Right lobe of liver (tissue), 6 donors: ENCODE results near the gene KLF5. TPM values are rescaled to one million over a fixed set of nuclear protein-coding genes. Genes with fewer than 3 reads are reported as not detected.

Experiments
- ATAC-seq, 4 donors: fragments of 200-7000 bp; cut with Tn5 transposase; one replicate each; pipeline ENCODE4 v1.9.1; 2020; ENCODE audit warnings: mild to moderate bottlenecking in 4 of 4, moderate library complexity in 4 of 4
- DNase-seq, 3 donors: peaks; one replicate each; pipeline ENCODE4 v3.0.0-alpha.2; 2020
- H3K27ac ChIP-seq, 3 donors: fragments of 200-600 bp; one replicate each; pipeline ENCODE4 v1.8.0; 2022
- H3K27me3 ChIP-seq, 2 donors: fragments of 200-600 bp; one replicate each; pipeline ENCODE4 v1.8.0; 2022
- H3K36me3 ChIP-seq, 4 donors: fragments of 200-600 bp; sonication (generic) in 1 of 4; one replicate each; pipeline versions ENCODE4 v1.5.1 to v1.8.0; 2017 to 2022; ENCODE audit warnings: control low read depth in 1 of 4
- H3K4me1 ChIP-seq, 4 donors: fragments of 200-600 bp; sonication (generic) in 1 of 4; one replicate each; pipeline versions ENCODE4 v1.5.1 to v1.8.0; 2017 to 2022; ENCODE audit warnings: control low read depth in 1 of 4
- H3K4me3 ChIP-seq, 3 donors: fragments of 200-600 bp; one replicate each; pipeline ENCODE4 v1.8.0; 2022
- H3K9me3 ChIP-seq, 4 donors: fragments of 200-600 bp; sonication (generic) in 1 of 4; one replicate each; pipeline versions ENCODE4 v1.5.1 to v1.8.0; 2017 to 2022; ENCODE audit warnings: control low read depth in 1 of 4
- CTCF ChIP-seq, 4 donors: fragments of 200-600 bp in 3 of 4; fragments of 450-650 bp in 1 of 4; IDR thresholded peaks; one replicate each; pipeline versions ENCODE4 v1.5.1 to v1.8.0; 2016 to 2022; ENCODE audit warnings: antibody characterized with exemption in 4 of 4, mild to moderate bottlenecking in 2 of 4
- POLR2A ChIP-seq: fragments of 450-650 bp; IDR thresholded peaks from one replicate; pipeline ENCODE4 v1.6.1; 2017; ENCODE audit warnings: antibody characterized with exemption, mild to moderate bottlenecking
- WGBS: methylation state at CpG from one replicate; pipeline ENCODE4 v1.1.6; 2018; ENCODE audit warnings: low coverage, low lambda C conversion rate; ENCODE audit not compliant: insufficient coverage; ENCODE audit errors: missing lambda C conversion rate; 5-methylcytosine and 5-hydroxymethylcytosine counted together
- intact Hi-C, 2 donors: fragments of 100-400 bp; cut with DNase I; formaldehyde crosslinking; loops; one replicate each; pipeline versions ENCODE4 v1.11.2 to v1.14.1; 2022
- total RNA-seq, 6 experiments: library from RNA; depleted of rRNA in 2 of 6; stranded (reverse); fragments of >200 nt in 2 of 6; fragmentation: NEBNext Ultra II Directional in 3 of 6; extraction: Animal tissue kit (Norgen Biotek cat#: 25700) in 3 of 6; gene quantifications; one replicate each; pipeline versions ENCODE4 v1.1.0 to v1.2.4, GENCODE V29; 2016 to 2023
- donor health status: DM: no; HTN: yes; CAD: no.
- donor health status: DM: no; HTN: no; CAD: no.
- donor health status: DM: no; HTN: no; CAD: no.
- donor health status: DM: no; HTN: yes; CAD: no.
- donor health status: DM: no; HTN: yes; CAD: no.

KLF5 gene
- total RNA-seq, 6 experiments from 2014 or later: 0.29 to 4.2 (median 0.74) TPM

- H3K27me3 ChIP-seq: no peaks in the 10 kb centered on the region
- 100% methylated on average over 2 of the region's 2 CpGs for WGBS
- intact Hi-C loops: no loop called here
Observed at GRCh38 chr13:73034901-73035300, 23.9 kb upstream of the KLF5 start.

GRCh38 chr13:73035660-73036059, 23.1 kb upstream of the KLF5 start:
- intact Hi-C loops: no loop called here
- WGBS: 59% methylated on average over 2 of the region's 2 CpGs

More at GRCh38 chr13:73034901-73035300, 23.9 kb upstream of the KLF5 start:
- DNase-seq (no peak), ATAC-seq (no peak)
- no peak overlapping the region for H3K4me3 ChIP-seq
- TF ChIP-seq CTCF (IDR thresholded peaks at IDR 0.05): no peak
- TF ChIP-seq POLR2A: no peak
- H3K9me3 ChIP-seq: no peaks in the 10 kb centered on the region
- H3K36me3 ChIP-seq: no peaks in the 10 kb centered on the region
- no peaks in the 10 kb centered on the region for H3K4me1 ChIP-seq
- no peak overlapping the region for H3K27ac ChIP-seq

GRCh38 chr13:73036566-73036965, 22.2 kb upstream of the KLF5 start:
- no peak for DNase-seq
- H3K4me3 ChIP-seq: no peak overlapping the region
- ATAC-seq: no peak
- intact Hi-C loops: no loop called here
- TF ChIP-seq POLR2A (no peak), CTCF (IDR thresholded peaks at IDR 0.05) (no peak)
- no peaks in the 10 kb centered on the region for H3K36me3 ChIP-seq
- 86% methylated on average over 1 of the region's 4 CpGs for WGBS
- H3K4me1 ChIP-seq: no peaks in the 10 kb centered on the region
- no peaks in the 10 kb centered on the region for H3K9me3 ChIP-seq
- H3K27me3 ChIP-seq: no peaks in the 10 kb centered on the region
- no peak overlapping the region for H3K27ac ChIP-seq

More at GRCh38 chr13:73035660-73036059, 23.1 kb upstream of the KLF5 start:
- TF ChIP-seq CTCF (IDR thresholded peaks at IDR 0.05) (no peak), POLR2A (no peak)
- no peaks in the 10 kb centered on the region for H3K36me3 ChIP-seq
- no peaks in the 10 kb centered on the region for H3K4me1 ChIP-seq
- no peaks in the 10 kb centered on the region for H3K9me3 ChIP-seq
- no peak for ATAC-seq
- H3K27me3 ChIP-seq: no peaks in the 10 kb centered on the region
- H3K27ac ChIP-seq: no peak overlapping the region
- DNase-seq: no peak
- no peak overlapping the region for H3K4me3 ChIP-seq

- Histone ChIP-seq H3K36me3 (no peaks in the 10 kb centered on the region), H3K4me1 (no peaks in the 10 kb centered on the region), H3K4me3 (no peak overlapping the region), H3K27me3 (no peaks in the 10 kb centered on the region), H3K27ac (no peak overlapping the region), H3K9me3 (no peaks in the 10 kb centered on the region)
- no peak for TF ChIP-seq POLR2A
- TF ChIP-seq CTCF (IDR thresholded peaks at IDR 0.05): no peak
- no peak for ATAC-seq
- intact Hi-C loops: no loop called here
- no peak for DNase-seq
Observed at GRCh38 chr13:73038064-73038463, 20.7 kb upstream of the KLF5 start.
